Measurements from ENCODE around the gene CCKAR.

The CCKAR gene

GRCh38 chr4:26489101-26489985 lies 941 bp downstream of the CCKAR start:
- DNase-seq = no peak

- no peak for DNase-seq
Measured at GRCh38 chr4:26485684-26486083, 4.6 kb downstream of the CCKAR start.

GRCh38 chr4:26484516-26484915 lies 5.8 kb downstream of the CCKAR start:
- DNase-seq = no peak

- DNase-seq = no peak
Measured at GRCh38 chr4:26484032-26484515, 6.2 kb downstream of the CCKAR start.

- no peak for DNase-seq
Measured at GRCh38 chr4:26482508-26483462, 7.5 kb downstream of the CCKAR start.

- DNase-seq = no peak
Measured at GRCh38 chr4:26478330-26478729, 12.0 kb downstream of the CCKAR start.

GRCh38 chr4:26476545-26476944 lies 13.7 kb downstream of the CCKAR start:
- DNase-seq = no peak

GRCh38 chr4:26475716-26476115 lies 14.6 kb downstream of the CCKAR start:
- no peak for DNase-seq

GRCh38 chr4:26474551-26474950 lies 15.7 kb downstream of the CCKAR start:
- no peak for DNase-seq

GRCh38 chr4:26473893-26474292 lies 16.4 kb downstream of the CCKAR start:
- DNase-seq = no peak

- DNase-seq = no peak
Measured at GRCh38 chr4:26471890-26472289, 18.4 kb downstream of the CCKAR start.

GRCh38 chr4:26468977-26469376 lies 21.3 kb downstream of the CCKAR start:
- no peak for DNase-seq

- DNase-seq = no peak
Measured at GRCh38 chr4:26468283-26468949, 21.9 kb downstream of the CCKAR start.

- no peak for DNase-seq
Measured at GRCh38 chr4:26467724-26468123, 22.6 kb downstream of the CCKAR start.

GRCh38 chr4:26466578-26467270 lies 23.6 kb downstream of the CCKAR start:
- no peak for DNase-seq

GRCh38 chr4:26464420-26465095 lies 25.7 kb downstream of the CCKAR start:
- DNase-seq = no peak

- no peak for DNase-seq
Measured at GRCh38 chr4:26463386-26463785, 26.9 kb downstream of the CCKAR start.

GRCh38 chr4:26462874-26463273 lies 27.4 kb downstream of the CCKAR start:
- DNase-seq = no peak

- DNase-seq = no peak
Measured at GRCh38 chr4:26459756-26460530, 30.3 kb downstream of the CCKAR start.

GRCh38 chr4:26459054-26459755 lies 31.1 kb downstream of the CCKAR start:
- no peak for DNase-seq
